HG03196 (cell line): ENCODE data around the gene MYEOV.

ENCODE experiments used
- ATAC-seq: cut with Tn5 transposase; IDR thresholded peaks from one replicate; pipeline ENCODE4 v1.9.1; 2021; ENCODE audit not compliant: unreplicated experiment

MYEOV gene

GRCh38 chr11:69286374-69287371 lies 7.3 kb upstream of the MYEOV start:
- ATAC-seq: no peak

GRCh38 chr11:69287968-69288882 lies 5.7 kb upstream of the MYEOV start:
- ATAC-seq: no peak

- no peak for ATAC-seq
These were observed 5.1 kb upstream of the MYEOV start for GRCh38 chr11:69288883-69289242.

- no peak for ATAC-seq
These were observed 3.1 kb upstream of the MYEOV start for GRCh38 chr11:69290806-69291205.

- no peak for ATAC-seq
These were observed 2.4 kb upstream of the MYEOV start for GRCh38 chr11:69291459-69292110.

GRCh38 chr11:69292221-69292648 lies 1.7 kb upstream of the MYEOV start:
- ATAC-seq: no peak

GRCh38 chr11:69293087-69293486 lies 868 bp upstream of the MYEOV start:
- no peak for ATAC-seq

- ATAC-seq: no peak
These were observed 670 bp downstream of the MYEOV start for GRCh38 chr11:69294571-69295078.

GRCh38 chr11:69295079-69295994 lies 1.4 kb downstream of the MYEOV start:
- ATAC-seq: no peak

- no peak for ATAC-seq
These were observed 2.3 kb downstream of the MYEOV start for GRCh38 chr11:69295995-69296889.

- ATAC-seq: peak; percentile 38
These were observed 3.2 kb downstream of the MYEOV start for GRCh38 chr11:69296890-69297786.

GRCh38 chr11:69297787-69298266 lies 3.9 kb downstream of the MYEOV start:
- ATAC-seq: peak; percentile 19

GRCh38 chr11:69298267-69299022 lies 4.5 kb downstream of the MYEOV start:
- ATAC-seq: peak; percentile 55

- no peak for ATAC-seq
These were observed 5.1 kb downstream of the MYEOV start for GRCh38 chr11:69299023-69299461.

- no peak for ATAC-seq
These were observed 5.6 kb downstream of the MYEOV start for GRCh38 chr11:69299572-69299971.

GRCh38 chr11:69300120-69301060 lies 6.4 kb downstream of the MYEOV start:
- ATAC-seq: no peak
